Uterus (tissue), 4 donors: ENCODE data around the gene GARNL3. TPM values are rescaled to one million over a fixed set of nuclear protein-coding genes. Genes with fewer than 3 reads are reported as not detected.

ENCODE experiments used
- DNase-seq, 2 donors: peaks; one replicate each; pipeline ENCODE4 v3.0.0-alpha.2; 2019 to 2020
- H3K27ac ChIP-seq, 2 donors: fragments of 200-600 bp; sonication (generic); 1 replicate in 1 of 2; 2 replicates in 1 of 2; pipeline ENCODE4 v1.5.1; 2016 to 2018
- H3K27me3 ChIP-seq, 2 donors: fragments of 200-600 bp; sonication (generic); one replicate each; pipeline ENCODE4 v1.5.1; 2018 to 2019; ENCODE audit warnings: control low read depth in 1 of 2
- H3K36me3 ChIP-seq, 2 donors: fragments of 200-600 bp; sonication (generic); one replicate each; pipeline ENCODE4 v1.5.1; 2019; ENCODE audit warnings: control low read depth in 1 of 2
- H3K4me1 ChIP-seq, 2 donors: fragments of 200-600 bp; sonication (generic); one replicate each; pipeline ENCODE4 v1.5.1; 2018 to 2019; ENCODE audit warnings: control low read depth in 1 of 2
- H3K4me3 ChIP-seq, 2 donors: fragments of 200-600 bp; sonication (generic); 1 replicate in 1 of 2; 2 replicates in 1 of 2; pipeline ENCODE4 v1.5.1; 2018 to 2019; ENCODE audit warnings: mild to moderate bottlenecking in 1 of 2
- H3K9me3 ChIP-seq, 2 donors: fragments of 200-600 bp; sonication (generic); one replicate each; pipeline ENCODE4 v1.5.1; 2019; ENCODE audit warnings: control low read depth in 1 of 2
- POLR2A ChIP-seq, 2 donors: fragments of 450-650 bp; IDR thresholded peaks; one replicate each; pipeline ENCODE4 v1.6.1; 2016; ENCODE audit warnings: antibody characterized with exemption in 2 of 2, mild to moderate bottlenecking in 1 of 2, moderate library complexity in 1 of 2
- intact Hi-C: fragments of 100-400 bp; cut with DNase I; formaldehyde crosslinking; loops from one replicate; pipeline ENCODE4 v1.15.1; 2023; ENCODE audit warnings: low total_unique reads
- total RNA-seq, 4 donors: library from RNA; depleted of rRNA in 3 of 4; stranded (reverse); fragments of >200 nt in 3 of 4; gene quantifications; one replicate each; pipeline versions ENCODE4 v1.1.0 to v1.2.4, GENCODE V29; 2014 to 2023
- TF ChIP-seq, protein P1 (sequence below), 4 experiments: fragments of 200-600 bp in 2 of 4; fragments of 450-650 bp in 2 of 4; sonication (generic) in 2 of 4; IDR thresholded peaks; one replicate each; pipeline ENCODE4 v1.5.1; 2016 to 2019; ENCODE audit warnings: antibody characterized with exemption in 4 of 4, mild to moderate bottlenecking in 2 of 4, moderate library complexity in 1 of 4
- donor health status: DM: yes; HTN: yes; CAD: no.

GARNL3 gene
- total RNA-seq, 4 donors from 2014 or later, result 9.7 to 79.7 (median 72.0) TPM

DNA sequence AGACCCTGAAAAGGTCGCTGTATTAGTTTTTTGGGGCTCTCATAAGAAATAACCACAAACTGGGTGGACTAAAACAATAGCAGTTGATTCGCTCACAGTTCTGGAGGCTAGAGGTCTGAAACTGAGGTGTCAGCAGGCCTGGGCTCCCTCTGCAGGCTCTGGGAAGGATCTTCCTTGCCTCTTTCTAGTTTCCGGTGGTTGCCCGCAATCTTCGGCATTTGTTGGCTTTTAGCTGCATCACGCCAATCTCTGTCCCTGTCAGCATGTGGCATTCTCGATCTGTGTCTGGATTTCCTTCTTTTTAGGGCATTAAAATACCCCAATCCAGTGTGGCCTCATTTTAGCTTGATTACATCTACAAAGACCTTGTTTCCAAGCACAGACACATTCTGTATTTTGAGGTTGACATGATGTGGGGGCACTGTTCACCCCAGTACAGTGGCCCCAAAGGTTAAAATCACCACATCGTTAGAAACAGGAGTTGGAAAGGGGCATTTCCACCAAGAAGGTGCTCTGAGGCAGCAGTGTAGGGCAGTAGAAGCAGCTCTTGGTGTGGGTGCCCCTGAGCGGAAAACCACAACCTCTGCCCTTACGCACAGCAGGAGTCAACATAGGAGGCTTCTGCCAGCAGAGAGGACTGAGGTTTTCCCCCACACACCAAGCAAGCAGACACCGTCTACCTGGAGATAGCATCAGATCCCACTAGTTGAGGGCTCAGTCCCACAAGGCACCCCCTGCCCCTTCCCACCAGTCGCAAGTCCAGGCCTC, 173.1 kb downstream of the GARNL3 start:
- Histone ChIP-seq H3K9me3 (no peaks in the 10 kb centered on the region), H3K4me3 (no peak overlapping the region), H3K4me1 (no peaks in the 10 kb centered on the region), H3K36me3 (no peaks in the 10 kb centered on the region), H3K27ac (no peak overlapping the region), H3K27me3 (no peaks in the 10 kb centered on the region)
- TF ChIP-seq, protein P1, sequence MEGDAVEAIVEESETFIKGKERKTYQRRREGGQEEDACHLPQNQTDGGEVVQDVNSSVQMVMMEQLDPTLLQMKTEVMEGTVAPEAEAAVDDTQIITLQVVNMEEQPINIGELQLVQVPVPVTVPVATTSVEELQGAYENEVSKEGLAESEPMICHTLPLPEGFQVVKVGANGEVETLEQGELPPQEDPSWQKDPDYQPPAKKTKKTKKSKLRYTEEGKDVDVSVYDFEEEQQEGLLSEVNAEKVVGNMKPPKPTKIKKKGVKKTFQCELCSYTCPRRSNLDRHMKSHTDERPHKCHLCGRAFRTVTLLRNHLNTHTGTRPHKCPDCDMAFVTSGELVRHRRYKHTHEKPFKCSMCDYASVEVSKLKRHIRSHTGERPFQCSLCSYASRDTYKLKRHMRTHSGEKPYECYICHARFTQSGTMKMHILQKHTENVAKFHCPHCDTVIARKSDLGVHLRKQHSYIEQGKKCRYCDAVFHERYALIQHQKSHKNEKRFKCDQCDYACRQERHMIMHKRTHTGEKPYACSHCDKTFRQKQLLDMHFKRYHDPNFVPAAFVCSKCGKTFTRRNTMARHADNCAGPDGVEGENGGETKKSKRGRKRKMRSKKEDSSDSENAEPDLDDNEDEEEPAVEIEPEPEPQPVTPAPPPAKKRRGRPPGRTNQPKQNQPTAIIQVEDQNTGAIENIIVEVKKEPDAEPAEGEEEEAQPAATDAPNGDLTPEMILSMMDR (IDR thresholded peaks at IDR 0.05), result no peak
- no peak for TF ChIP-seq POLR2A (IDR thresholded peaks at IDR 0.05)
- intact Hi-C loops, result no loop called here
- DNase-seq, result no peak

DNA sequence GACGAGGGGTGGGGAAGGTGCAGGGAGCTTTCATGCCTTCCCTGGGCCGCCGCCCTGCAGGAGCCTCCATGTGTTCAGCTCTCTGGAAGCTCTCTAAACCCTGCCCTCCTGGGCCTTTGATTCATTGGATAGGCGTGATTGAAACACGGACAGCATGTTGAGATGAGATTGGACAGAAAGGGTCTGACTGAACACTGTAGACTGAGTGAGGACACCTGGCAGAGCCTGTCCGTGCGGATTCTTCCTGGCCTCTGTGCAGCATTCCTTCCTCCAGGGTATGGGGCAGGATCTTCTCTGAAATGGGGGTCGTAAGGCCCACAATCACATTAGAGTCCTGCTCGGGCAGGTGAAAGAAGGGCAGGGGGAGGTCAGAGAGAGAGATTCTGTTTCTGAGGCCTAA, 173.8 kb downstream of the GARNL3 start:
- H3K9me3 ChIP-seq, result no peaks in the 10 kb centered on the region
- no peak overlapping the region for H3K27ac ChIP-seq
- intact Hi-C loops, result no loop called here
- H3K4me1 ChIP-seq, result no peaks in the 10 kb centered on the region
- no peak overlapping the region for H3K4me3 ChIP-seq
- H3K36me3 ChIP-seq, result no peaks in the 10 kb centered on the region
- H3K27me3 ChIP-seq, result no peaks in the 10 kb centered on the region
- DNase-seq, result no peak
- TF ChIP-seq, protein P1 (IDR thresholded peaks at IDR 0.05), result no peak
- no peak for TF ChIP-seq POLR2A (IDR thresholded peaks at IDR 0.05)

Other genes starting within 250 kb of the GARNL3 start
- gene ANGPTL2, start 142.1 kb upstream of the GARNL3 start, total RNA-seq, result 10 to 100 TPM; 10.2 to 65.3 (median 32.0) TPM
- gene SLC2A8, start 132.4 kb downstream of the GARNL3 start, total RNA-seq, result 10 to 100 TPM in 2 of 4 donors, 1 to 10 TPM in 2; 1.8 to 45.1 (median 10.5) TPM
- gene ZNF79, start 159.6 kb downstream of the GARNL3 start, total RNA-seq, result 10 to 100 TPM in 3 of 4 donors, 1 to 10 TPM in 1; 3.8 to 14.1 (median 13.4) TPM
- gene RPL12, start 186.6 kb downstream of the GARNL3 start, total RNA-seq, result 1,000 to 10,000 TPM in 3 of 4 donors, 100 to 1,000 TPM in 1; 999 to 4,423 (median 2,373) TPM
- 10 to 100 TPM in 2 of 4 donors, 1 to 10 TPM in 2; 6.5 to 25.9 (median 11.3) TPM for gene LRSAM1, start 186.7 kb downstream of the GARNL3 start, total RNA-seq